ENCODE measurements around the gene PTMA.
"Not testable (repeated sequence)": the region's sequence is repeated elsewhere in the genome, so short reads cannot be mapped to it uniquely, and the experiment has no call there.

GRCh38 chr2:231712451-231713021, 4.2 kb downstream of the PTMA start:
- TF ChIP-seq CTCF, POLR2A (IDR thresholded peaks at IDR 0.05): not testable (repeated sequence)

Measured in upper lobe of left lung (tissue), 4 donors.